BJ (cell line): Measurements from ENCODE around the gene ZCCHC24. TPM values are rescaled to one million over a fixed set of nuclear protein-coding genes. Genes with fewer than 3 reads are reported as not detected.

Source experiments
- CTCF ChIA-PET: fragments of 350-600 bp; formaldehyde crosslinking; extraction: SDS; loops from one replicate; lab custom pipeline; 2021; ENCODE audit warnings: antibody characterized with exemption, inconsistent platforms; lab: Yijun Ruan, JAX
- POLR2A ChIA-PET: fragments of 300-600 bp; sonication (Branson Sonifier 250); formaldehyde crosslinking; extraction: SDS; loops from one replicate; lab custom pipeline; 2021; ENCODE audit warnings: antibody characterized with exemption; lab: Charles Lee
- DNase-seq: peaks from one replicate; pipeline ENCODE4 v3.0.0-alpha.2; 2011; ENCODE audit warnings: low read depth
- H3K27me3 ChIP-seq: 2 replicates; pipeline ENCODE4 v1.6.0; 2011; ENCODE audit warnings: low read length; ENCODE audit not compliant: control insufficient read depth, insufficient read depth
- H3K36me3 ChIP-seq: 2 replicates; pipeline ENCODE4 v1.5.1; 2011; ENCODE audit warnings: low read length; ENCODE audit not compliant: control insufficient read depth, insufficient read depth
- H3K4me3 ChIP-seq: 2 replicates; pipeline ENCODE4 v1.5.1; 2011; ENCODE audit warnings: low read depth, mild to moderate bottlenecking, control low read depth, low read length
- polyA plus RNA-seq: library from polyadenylated mRNA; depleted of rRNA; stranded (reverse); fragments of >200 nt; gene quantifications from 2 replicates; pipeline ENCODE4 v1.2.3, GENCODE V29; 2011
- TF ChIP-seq, protein P1 (sequence below): IDR thresholded peaks from 2 replicates; pipeline ENCODE4 v1.5.1; 2011; ENCODE audit warnings: low read depth, mild to moderate bottlenecking, control low read depth, inconsistent platforms, low read length, moderate library complexity; ENCODE audit not compliant: insufficient read depth

The ZCCHC24 gene
- polyA plus RNA-seq, 1 experiment: 49.1 TPM

DNA sequence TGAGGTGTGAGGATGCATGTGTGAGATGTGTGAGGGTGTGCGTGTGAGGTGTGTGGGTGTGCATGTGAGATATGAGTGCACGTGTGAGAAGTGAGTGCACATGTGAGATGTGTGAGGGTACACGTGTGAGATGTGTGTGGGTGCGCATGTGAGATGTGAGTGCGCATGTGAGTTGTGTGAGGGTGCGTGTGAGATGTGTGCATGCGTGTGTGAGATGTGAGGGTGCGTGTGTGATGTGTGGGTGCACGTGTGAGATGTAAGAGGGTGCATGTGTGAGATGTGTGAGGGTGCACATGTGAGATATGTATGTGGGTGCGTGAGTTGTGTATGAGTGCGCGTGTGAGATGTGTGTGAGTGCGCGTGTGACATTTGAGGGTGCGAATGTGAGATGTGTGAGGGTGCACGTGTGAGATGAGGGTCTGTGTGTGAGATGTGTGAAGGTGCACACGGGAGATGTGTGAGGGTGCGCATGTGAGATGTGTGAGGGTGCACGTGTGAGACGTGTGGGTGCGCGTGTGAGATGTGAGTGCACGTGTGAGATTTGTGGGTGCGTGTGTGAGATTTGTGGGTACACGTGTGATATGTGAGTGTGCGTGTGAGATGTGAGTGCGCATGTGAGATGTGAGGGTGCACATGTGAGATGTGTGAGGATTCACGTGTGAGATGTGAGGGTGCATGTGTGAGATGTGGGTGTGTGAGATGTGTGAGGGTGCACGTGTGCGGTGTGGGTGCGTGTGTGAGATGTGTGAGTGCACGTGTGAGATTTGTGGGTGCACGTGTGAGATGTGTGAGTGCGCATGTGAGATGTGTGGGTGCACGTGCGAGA lies 67.7 kb downstream of the ZCCHC24 start:
- ChIA-PET CTCF (no interaction called here), POLR2A (no interaction called here)
- no peaks in the 10 kb centered on the region for H3K27me3 ChIP-seq
- no peak for DNase-seq
- no peak overlapping the region for H3K4me3 ChIP-seq
- TF ChIP-seq, protein P1, sequence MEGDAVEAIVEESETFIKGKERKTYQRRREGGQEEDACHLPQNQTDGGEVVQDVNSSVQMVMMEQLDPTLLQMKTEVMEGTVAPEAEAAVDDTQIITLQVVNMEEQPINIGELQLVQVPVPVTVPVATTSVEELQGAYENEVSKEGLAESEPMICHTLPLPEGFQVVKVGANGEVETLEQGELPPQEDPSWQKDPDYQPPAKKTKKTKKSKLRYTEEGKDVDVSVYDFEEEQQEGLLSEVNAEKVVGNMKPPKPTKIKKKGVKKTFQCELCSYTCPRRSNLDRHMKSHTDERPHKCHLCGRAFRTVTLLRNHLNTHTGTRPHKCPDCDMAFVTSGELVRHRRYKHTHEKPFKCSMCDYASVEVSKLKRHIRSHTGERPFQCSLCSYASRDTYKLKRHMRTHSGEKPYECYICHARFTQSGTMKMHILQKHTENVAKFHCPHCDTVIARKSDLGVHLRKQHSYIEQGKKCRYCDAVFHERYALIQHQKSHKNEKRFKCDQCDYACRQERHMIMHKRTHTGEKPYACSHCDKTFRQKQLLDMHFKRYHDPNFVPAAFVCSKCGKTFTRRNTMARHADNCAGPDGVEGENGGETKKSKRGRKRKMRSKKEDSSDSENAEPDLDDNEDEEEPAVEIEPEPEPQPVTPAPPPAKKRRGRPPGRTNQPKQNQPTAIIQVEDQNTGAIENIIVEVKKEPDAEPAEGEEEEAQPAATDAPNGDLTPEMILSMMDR: no peak
- H3K36me3 ChIP-seq: peaks cover 2% of the 10 kb centered on the region; the same call in 1 of the 2 replicates

DNA sequence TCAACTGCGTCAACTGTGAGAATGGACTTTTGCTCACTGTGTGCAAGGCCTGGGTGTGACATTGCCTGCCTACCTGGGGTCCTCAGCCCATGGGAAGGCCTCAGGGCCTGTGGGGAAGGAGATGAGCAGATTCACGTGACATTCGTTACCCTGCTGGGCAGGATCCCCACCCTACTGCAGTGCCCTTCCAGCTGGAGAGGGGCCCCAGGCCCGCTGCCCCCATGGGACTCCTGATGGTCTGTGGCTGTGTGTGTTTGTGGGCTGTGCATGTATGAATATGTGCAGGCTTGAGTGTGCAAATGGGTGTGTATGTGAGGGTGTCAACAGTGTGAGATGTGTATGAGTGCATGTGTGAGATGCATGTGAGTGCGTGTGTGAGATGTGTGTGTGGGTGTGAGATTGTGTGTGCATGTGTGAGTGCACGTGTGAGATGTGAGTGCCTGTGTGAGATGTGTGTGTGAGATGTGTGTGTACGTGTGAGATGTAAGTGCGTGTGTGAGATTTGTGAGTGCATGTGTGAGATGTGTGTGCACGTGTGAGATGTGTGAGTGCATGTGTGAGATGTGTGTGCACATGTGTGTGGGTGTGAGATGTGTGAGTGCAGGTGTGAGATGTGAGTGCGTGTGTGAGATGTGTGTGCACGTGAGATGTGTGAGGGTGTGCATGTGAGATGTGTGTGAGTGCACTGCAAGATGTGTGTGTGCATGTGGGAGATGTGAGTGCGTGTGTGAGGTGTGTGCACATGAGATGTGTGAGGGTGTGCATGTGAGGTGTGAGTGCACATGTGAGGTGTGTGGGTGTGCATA lies 68.5 kb downstream of the ZCCHC24 start:
- ChIA-PET POLR2A (no interaction called here), CTCF (interaction anchor here (4.0 to 5.0 kb wide), 2 partner anchors 69 to 91 kb away, joined by 22 to 56 read pairs; partner anchors contain the start of gene ZCCHC24)
- Histone ChIP-seq H3K4me3 (no peak overlapping the region), H3K27me3 (no peaks in the 10 kb centered on the region), H3K36me3 (no peaks in the 10 kb centered on the region)
- DNase-seq: no peak
- TF ChIP-seq, protein P1: no peak

DNA sequence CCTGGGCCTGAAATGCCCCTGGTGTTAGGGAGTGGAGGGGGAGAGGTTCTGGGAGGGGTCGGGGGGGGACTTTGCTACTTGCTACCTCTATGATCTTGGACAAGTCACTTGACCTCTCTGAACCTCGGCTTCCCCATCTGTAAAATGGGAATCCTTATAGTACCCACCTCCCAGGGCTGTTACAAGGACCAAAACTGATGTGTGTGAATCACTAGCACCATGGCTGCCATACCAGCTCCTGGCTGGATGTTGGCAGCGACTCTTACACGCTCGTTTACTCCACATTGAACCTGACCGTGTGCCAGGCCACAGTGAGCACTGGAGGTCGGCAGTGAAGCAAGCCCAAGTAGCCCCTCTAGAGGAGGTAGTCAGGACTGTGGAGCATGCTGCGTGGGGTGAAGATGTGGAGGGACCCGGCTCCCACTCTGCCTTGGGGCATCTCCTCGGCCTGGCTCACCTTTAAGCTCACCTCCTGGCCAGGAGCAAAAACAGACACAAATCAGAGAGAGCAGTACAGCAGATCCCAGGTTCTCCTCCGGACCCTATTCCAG lies 69.3 kb downstream of the ZCCHC24 start:
- TF ChIP-seq, protein P1: no peak
- CTCF ChIA-PET: interaction anchor here (0.6 to 5.0 kb wide), 10 partner anchors 25 to 681 kb away, joined by 3 to 56 read pairs (median 5); partner anchors contain the start of gene ZCCHC24
- no peak overlapping the region for H3K4me3 ChIP-seq
- H3K27me3 ChIP-seq: no peaks in the 10 kb centered on the region
- no peak for DNase-seq
- POLR2A ChIA-PET: no interaction called here
- no peaks in the 10 kb centered on the region for H3K36me3 ChIP-seq

DNA sequence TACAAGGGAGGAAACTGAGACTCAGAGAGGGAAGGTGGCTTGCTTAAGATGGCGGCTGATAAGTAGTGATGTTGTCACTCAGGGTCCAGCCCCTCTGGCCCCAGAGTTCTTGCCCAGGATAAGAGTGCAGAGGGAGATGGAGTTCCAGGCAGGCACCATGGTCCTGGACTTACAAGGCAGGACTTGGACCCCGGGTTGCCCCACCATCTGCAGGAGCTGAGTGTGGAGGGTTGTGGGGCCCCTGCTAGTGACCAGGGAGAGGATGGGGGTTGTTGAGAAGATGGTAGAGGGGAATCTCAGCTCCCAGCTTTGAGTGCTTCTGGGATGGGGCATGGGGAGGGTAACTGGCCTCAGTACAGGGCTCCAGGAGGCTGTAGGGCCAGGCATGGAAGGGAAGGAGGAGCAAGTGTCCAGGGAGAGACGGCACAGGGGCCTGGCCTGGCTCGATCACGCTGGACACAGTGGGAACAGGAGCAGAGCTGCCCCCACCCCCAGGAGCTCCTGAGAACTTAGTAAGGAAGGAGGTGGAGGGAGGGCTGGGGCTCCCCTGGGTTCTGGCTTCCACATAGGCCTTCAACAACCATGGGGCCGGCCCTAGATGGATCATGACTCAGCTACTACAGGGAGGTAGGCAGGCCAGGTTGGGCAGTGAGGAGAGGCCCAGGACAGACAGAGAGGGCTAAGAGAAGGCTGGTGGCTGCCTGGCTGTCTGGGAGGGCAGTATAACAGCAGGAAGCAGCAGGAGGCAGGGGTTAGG lies 69.9 kb downstream of the ZCCHC24 start:
- ChIA-PET POLR2A (no interaction called here), CTCF (interaction anchor here (0.6 to 5.0 kb wide), 17 partner anchors 23 to 681 kb away, joined by 3 to 56 read pairs (median 5); partner anchors contain the start of gene ZCCHC24)
- TF ChIP-seq, protein P1: no peak

More for the DNA sequence above, 69.9 kb downstream of the ZCCHC24 start:
- Histone ChIP-seq H3K36me3 (no peaks in the 10 kb centered on the region), H3K27me3 (no peaks in the 10 kb centered on the region), H3K4me3 (no peak overlapping the region)
- DNase-seq: no peak
